HG03571 (cell line): ENCODE measurements around the gene FAM120A.

ENCODE experiments used
- ATAC-seq: cut with Tn5 transposase; IDR thresholded peaks from one replicate; pipeline ENCODE4 v1.9.1; 2021; ENCODE audit not compliant: unreplicated experiment

The FAM120A gene

DNA sequence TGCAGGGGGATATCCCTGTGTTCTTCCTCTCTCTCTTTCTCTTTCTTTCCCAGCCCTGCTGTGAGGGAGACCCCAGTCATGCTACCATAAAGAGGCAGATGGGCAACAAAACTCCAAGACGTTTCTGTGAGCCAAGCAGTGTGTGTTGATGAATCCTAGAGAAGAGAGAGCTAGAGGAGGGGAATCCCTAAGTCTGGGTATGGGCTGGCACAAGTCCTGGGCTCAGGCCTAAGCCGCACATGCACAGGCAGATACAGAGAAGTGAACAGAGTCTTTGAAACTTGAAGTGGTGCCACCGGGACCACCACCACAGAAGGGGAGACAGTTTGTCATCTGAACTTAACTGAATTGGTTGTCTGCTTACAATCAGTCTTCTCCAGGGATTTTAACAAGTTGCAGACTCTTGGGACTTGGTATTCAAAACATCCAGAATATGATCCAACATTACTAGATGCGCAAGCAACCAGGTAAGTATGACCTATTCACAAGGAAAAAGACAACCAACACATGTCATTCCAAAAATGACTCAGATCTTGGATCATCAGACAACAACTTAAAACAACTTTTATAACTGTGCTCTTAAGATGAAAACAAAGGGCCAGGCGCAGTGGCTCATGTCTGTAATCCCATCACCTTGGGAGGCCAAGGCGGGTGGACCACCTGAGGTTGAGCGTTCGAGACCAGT is 10.4 kb upstream of the FAM120A start:
- ATAC-seq = no peak

DNA sequence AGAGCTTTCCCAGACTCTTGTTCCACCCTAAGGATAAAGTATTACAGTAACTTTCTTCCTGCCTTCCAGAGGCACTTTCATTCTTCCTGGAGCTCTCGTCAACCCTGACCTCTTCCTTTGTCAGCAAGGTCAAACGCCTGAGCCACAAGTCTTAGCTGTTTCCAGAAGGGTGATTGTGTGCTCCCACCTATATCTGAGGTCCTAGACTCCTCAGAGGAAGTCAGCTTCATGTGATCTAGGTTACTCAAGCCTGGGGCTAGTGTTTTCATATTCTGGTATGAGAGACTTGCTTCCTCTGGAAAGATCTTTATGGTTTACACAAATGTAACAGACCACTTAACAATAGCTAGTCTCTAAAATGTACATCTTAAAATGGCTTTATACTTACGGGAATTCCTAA is 5.4 kb upstream of the FAM120A start:
- ATAC-seq = no peak

DNA sequence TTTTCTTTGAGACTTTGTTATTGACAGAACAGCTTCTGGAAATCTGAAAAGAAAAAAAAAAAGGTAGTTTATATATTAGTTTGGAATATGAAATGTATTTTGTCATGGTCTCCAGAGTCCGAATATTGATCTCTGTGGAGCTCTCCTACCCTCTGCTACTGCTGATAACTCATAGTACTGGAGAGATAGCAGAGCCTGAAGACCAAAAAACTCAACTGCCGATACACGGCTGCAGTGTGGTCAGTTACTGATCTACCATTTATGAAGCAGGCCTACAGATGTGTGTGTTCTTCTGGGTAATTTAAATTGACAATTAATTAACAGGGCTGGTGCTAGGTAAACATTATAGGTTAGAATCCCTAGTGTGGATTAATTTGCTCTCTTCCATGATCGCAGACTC is 3.8 kb upstream of the FAM120A start:
- no peak for ATAC-seq

DNA sequence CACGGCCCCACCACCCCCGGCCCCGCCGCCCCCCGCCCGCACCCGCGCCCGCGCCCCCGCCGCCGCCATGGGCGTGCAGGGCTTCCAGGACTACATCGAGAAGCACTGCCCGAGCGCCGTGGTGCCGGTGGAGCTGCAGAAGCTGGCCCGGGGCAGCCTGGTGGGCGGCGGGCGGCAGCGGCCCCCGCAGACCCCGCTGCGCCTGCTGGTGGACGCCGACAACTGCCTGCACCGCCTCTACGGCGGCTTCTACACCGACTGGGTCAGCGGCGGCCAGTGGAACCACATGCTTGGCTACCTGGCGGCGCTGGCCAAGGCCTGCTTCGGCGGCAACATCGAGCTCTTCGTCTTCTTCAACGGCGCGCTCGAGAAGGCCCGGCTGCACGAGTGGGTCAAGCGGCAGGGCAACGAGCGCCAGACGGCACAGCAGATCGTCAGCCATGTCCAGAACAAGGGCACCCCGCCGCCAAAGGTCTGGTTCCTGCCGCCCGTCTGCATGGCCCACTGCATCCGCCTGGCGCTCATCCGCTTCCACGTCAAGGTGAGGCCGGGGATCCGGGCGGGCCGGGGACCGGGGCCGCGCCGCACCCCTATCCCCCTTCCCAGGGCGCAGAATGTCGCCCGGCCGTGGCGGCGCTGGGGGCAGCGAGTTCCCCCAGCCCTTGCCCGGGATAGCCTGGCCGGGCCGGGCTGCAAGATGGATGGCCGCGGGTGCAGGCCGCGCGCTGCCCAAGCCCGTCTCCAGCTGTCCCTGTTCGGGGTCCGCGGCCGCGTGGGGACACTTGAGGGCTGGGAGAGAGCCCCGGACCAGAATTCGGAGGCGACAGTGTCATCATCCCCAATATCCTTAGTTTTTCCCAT is 594 bp downstream of the FAM120A start:
- ATAC-seq = no peak

DNA sequence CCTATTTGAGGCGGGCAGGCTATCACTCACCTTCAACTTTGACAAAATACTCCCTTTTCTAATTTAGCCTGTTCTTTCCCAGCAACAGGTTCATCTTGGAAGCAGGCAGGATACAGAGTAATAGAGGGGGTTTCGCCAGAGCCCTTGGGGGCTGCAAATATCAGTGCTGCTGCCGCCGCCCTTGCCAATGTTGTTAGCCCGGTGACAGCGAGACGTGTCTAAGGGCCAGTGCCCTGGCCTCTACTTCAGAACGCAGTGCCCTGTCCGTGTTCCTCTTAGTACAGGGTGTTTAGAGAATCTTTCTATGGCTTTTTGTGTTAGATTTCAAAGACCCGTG is 1.2 kb downstream of the FAM120A start:
- ATAC-seq = no peak

DNA sequence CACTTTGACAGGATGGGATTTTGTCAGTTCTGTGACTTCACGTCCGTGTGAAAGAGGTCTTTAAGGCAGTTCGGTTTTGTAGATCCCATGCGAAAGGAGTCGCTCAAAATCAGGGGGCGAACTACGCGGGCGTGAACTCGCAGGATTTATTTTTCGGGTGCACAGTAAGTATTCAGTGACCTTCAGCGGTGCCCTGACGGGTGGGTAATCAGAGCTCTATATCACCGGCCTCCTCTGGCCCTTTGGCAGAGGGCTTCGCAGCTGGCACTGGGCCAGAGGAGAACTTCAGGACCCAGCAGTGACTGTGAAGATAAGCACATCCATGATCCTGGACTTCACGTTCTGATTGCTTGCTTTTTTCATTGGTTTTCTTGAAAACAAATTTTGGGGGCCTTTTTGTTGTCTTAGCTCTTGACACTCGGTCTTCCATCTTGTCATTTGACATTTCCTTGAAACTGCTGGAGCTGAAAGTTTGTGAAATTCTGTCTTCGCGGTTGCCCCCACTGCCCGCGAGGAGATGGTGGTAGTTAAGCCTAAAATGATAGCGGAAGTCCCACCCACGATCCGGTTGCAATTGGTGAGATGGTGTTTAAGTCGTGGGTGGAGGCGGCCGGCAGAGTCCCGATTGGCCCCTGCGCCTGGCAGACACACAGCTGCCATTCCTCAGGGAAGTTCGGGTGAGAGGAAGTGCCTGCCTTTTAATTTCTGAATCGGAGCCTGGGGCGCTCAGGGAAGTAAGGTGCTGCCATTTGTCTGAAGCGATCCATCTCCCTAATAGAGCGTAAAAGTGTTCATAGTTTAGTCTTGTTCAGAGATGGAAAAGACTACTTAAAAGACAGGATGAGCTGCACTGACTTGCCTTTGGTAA is 1.8 kb downstream of the FAM120A start, which contains the start of gene FAM120AOS:
Gene FAM120AOS, minus strand, starts transcription at position 535 of the 868 bp plus-strand sequence. CDS start 872 bp downstream, outside the sequence.
- peak; percentile 59 for ATAC-seq

DNA sequence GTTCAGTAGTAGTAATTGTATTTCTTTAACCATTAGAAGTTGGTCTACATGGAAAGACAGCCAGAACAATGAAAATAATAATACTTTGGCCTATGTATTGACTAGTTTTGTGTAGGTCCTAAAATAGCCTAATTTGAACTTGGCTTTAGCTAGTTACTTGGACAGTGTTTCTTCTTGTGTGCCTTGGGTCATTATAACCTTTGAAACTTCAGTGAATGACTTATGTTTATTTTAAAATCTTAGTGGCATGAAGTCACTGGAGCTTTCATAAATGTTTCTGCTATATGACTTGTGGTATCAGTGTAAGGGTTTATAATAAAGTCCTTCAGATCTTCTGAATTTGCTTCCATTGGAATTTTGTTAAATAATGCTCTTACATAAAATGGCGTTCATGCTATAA is 4.5 kb downstream of the FAM120A start:
- no peak for ATAC-seq

DNA sequence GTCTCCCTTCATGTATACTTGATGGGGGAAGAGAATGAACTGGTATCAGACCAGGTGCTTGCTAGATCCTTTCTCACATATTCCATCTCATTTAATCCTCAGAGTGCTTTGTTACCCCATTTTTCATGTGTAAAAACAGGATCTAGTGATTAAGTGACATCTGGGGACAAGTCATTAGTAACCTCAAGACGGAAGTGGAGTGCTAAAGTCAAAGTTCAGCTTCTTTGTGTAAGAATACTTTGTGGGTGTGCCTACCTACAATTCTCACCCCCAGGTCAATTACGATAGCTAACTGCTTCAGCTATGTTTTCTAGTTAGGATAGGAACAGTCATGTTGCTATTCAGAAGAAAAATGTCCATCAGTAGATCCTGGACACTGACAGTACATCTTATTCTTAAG is 5.0 kb downstream of the FAM120A start:
- ATAC-seq = no peak

DNA sequence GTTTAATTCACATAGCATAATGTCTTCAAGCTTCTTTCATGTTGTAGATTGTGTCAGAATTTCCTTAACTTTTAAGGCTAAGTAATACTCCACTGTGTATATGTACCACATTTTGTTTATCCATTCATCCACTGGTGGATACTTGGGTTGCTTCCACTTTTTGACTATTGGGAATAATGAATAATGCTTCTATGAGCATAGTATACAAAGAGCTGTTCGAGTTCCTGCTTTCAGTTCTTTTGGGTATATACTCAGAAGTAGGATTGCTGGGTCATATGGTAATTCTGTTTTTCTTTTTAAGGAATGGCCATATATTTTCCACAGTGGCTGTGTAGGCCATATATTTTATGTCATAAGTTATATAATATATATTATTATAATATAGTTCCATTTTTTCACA is 5.5 kb downstream of the FAM120A start:
- ATAC-seq = no peak

DNA sequence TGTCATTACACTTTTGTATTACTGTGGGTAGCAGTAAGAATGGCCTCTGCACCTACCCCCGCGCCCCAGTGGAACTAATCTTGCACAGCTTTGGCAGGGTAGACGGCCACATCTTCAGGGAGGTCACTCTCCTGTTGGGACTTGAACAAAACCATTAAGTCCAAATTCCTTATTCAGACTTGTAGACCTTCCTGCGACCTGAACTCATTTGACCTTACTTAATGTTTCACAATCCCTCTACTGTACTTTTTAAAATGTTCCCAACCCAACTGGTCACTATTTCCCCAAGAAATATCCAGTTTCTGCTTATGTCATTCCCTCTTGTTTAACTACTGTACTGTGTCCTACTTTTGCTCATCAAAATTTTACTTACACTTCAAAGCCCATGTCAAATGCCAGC is 7.2 kb downstream of the FAM120A start:
- ATAC-seq = no peak

DNA sequence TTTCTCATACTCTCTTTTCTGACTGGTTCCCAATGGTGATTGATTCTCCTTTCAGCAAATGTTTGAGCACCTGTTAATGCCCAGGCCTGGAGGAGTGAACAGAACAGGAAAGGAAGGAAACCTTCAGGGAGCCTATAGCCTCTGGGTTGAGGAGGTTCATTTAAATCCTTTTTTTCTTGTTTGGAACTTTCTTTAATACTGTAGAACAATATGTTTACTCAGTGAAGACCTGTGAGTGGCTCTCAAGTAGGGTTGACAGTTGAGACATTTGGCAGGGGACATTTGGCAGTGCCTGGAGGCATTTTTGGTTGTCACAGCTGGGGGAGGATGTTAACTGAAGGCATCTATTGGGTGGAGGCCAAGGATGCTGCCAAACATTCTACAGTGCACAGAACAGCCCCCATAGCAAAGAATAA is 8.0 kb downstream of the FAM120A start:
- ATAC-seq = no peak

DNA sequence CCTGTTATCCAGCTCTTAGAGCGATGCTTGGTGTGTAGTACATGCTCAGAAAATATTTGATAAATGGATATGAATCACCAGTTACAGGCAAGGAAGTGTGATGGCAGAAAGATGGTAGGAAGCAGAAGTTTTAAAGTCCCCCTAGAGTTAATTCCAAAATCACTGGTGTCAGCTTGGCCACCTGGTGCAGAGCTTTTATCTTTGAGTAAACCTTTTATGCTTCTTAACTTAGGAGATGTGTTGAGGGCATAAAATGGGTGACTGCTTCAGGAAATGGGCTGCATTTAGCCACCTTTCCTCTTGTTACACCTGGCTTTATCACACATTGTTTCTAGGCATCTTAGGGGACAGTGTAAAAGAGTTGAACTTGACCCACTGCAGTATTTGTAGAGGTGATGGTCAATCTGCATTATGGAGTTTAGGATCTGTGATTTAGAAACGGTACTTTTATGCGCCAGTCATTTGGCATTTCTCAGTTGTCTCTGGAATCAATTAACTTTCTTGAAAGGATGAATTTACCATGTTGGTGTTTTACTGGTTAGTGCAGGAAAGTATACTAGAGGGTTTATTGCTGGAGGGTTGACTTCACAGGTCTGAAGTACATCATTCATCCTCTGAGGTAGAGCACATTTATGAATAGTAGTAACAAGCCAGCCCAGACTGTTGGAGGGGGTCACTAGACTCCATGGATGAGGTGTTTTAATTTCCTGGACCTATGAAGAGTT is 9.4 kb downstream of the FAM120A start:
- no peak for ATAC-seq

DNA sequence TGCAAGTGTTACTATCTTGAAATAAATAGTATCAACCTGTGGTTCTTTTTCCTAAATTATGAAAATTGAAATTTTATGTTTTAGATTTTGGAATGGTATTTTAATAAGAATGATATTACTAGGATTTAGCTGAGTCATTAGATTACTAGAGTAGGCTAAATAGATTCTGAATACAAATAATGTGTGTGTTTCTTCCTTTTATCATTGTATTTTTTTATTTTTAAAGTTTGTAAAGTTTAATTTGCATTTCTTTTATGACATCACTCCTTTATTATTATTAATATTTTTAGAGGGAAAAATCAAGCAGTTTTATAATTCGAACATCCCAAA is 9.9 kb downstream of the FAM120A start:
- no peak for ATAC-seq

DNA sequence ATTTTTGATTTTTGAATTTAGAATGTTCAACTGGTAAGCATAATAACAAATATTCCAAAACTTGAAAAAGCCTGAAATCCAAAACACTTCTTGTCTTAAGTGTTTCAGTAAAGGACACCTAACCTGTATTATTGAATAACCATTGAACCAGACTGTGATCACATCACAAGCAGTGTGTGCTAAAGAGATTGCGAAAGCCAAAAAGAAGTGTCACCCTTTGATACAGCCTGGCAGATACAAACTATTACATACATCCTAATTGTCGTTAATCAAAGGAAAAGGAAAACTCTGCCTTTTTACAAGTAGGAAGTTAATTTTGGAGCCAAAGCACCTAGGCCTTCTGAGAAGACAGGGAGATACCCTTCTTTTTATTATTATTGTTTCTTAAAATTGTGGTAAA is 10.3 kb downstream of the FAM120A start:
- no peak for ATAC-seq

DNA sequence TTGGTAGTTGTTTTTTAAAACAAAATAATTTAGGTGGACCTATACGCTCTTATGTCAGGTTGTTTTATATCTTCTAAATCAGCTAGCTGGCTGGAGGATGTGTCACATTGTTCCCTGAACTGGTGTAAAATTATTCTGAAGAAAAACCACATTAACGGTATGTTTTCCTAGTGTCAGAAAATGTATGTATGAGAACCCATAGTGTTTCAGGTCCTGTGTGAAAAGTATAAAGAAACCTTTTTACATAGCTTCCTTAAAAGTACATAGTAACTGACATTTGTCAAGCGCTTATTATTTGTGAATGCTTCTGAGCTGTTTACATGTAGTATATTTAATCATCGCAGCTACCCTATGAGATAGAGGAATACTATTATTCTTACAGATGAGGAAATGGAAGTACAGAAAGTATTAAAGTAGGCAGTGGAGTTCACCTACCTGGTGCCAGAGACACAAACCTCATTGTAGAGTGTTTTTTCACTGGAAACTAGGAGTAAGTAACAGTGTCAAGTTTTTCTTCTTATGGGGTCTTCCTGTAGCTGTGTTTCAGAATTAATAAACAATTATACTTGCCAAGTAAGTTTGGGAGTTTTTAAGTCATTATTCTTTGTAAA is 12.3 kb downstream of the FAM120A start:
- ATAC-seq = no peak

DNA sequence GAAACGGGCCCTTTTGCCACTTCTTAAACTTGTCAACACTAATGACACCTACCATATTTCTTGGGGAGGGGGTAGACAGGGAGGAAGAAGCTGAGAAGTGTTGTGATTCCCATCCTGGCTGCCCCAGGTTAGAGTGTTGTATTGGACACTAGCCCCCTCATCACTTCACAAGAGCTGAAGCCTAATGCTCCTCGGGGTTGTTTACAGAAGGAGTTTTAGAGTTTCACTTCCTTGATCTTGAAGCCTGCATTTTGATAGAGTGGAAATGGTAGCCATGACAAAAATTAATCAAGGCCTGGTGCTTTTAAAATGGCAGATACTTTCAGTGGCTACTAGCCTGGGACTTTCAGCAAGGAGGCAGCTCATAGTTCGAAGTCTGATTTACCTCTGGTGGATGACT is 12.9 kb downstream of the FAM120A start:
- ATAC-seq = no peak

DNA sequence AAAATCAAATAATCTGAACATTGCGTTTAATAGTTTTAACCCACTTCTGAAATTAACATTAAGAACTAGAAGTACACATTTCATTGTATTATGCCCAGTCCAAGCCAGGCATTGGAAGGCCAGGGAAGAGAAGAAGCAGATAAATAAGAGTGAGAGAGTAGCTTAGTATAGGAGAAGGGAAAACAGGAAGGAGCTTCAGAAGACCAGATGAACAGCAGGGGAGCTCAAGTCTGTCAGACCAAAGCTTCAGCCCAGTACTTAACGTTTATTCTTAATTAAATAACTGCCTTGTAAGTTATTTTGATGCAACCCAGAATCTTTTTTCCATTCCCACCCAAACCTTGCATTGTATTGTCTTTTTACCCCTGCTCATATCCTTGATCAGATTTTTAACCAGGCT is 13.4 kb downstream of the FAM120A start:
- ATAC-seq = no peak

DNA sequence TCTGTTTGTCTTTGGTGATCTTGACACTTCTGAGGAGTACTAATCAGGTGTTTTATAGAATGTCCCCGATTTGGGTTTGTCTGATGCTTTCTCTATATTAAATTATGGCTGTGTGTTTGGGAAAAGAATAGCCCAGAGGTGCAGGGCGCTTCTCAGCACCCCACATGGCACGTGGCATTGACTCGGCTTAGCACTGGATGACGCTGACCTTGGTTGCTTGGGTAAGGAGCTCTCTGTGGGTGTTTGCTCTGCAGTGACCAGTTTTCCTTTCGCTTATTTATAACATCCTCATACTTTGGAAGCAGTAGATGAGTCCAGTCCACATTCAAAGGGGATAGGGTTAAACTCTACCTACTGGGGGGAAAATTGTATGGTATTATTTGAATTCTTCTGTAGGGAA is 14.4 kb downstream of the FAM120A start:
- ATAC-seq = no peak

DNA sequence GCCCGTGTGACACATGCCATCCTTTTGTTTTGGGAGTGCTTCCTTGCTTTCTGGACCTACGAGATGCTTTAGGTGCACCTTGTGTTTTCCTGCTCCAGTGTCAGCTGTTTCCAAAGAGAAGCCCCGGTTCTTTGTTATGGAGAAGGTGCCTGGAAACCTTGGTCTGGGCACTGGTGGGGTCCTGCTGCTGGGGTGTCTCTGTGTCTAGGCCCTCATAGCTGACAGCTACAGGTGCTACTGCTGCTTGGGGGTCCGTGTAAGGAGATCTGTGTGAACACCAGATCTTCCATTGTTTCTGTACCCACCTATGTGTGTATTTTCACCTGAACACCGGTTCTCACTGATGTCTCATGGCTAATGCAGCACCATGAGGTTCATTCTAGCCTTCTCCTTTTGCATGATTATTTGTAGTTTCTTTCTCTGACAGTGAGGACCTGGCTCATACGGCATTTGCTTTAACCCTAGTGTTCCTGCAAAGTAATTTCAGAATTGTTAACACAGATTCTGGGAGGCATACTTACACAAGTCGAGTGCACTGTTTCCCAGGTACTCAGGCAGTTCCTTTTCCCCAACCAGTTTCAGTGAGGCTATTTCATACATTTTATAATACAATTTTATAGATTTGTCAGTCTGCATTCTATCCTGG is 15.1 kb downstream of the FAM120A start:
- no peak for ATAC-seq

DNA sequence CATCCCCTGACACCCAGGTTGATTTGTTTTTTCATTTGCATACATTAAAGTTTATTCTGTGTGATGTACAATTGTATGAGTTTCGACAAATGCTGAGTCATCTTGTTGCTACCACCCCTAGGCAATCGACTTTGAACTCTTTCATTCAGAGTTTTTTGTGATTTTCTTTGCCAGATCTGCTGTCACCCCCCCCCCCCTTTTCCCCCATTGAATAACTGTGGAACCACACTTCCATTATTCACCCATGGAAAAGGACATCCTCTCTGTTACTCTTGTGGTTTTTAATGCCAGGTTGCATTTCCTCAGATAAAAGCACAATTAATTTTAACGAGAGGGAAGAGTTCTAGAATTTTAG is 15.6 kb downstream of the FAM120A start:
- no peak for ATAC-seq
